Testis (tissue), 3 donors: ENCODE data around the gene CLTA. TPM values are rescaled to one million over a fixed set of nuclear protein-coding genes. Genes with fewer than 3 reads are reported as not detected.

Experiments
- DNase-seq: peaks from one replicate; pipeline ENCODE4 v3.0.0-alpha.2; 2019
- H3K27ac ChIP-seq, 2 donors: fragments of 200-600 bp; sonication (generic); one replicate each; pipeline ENCODE4 v1.5.1; 2019
- H3K27me3 ChIP-seq: fragments of 200-600 bp; sonication (generic); one replicate; pipeline ENCODE4 v1.5.1; 2019
- H3K36me3 ChIP-seq: fragments of 200-600 bp; sonication (generic); one replicate; pipeline ENCODE4 v1.5.1; 2017; ENCODE audit warnings: low read depth; ENCODE audit errors: missing control alignments
- H3K4me1 ChIP-seq: fragments of 200-600 bp; sonication (generic); one replicate; pipeline ENCODE4 v1.5.1; 2019
- H3K4me3 ChIP-seq, 2 donors: fragments of 200-600 bp; sonication (generic); one replicate each; pipeline ENCODE4 v1.5.1; 2017 to 2019
- H3K9me3 ChIP-seq: fragments of 200-600 bp; sonication (generic); one replicate; pipeline ENCODE4 v1.5.1; 2017
- CTCF ChIP-seq, 3 experiments: fragments of 450-650 bp in 2 of 3; fragments of 200-600 bp in 1 of 3; sonication (generic) in 1 of 3; IDR thresholded peaks; one replicate each; pipeline ENCODE4 v1.5.1; 2016 to 2019; ENCODE audit warnings: antibody characterized with exemption in 3 of 3, mild to moderate bottlenecking in 2 of 3, moderate library complexity in 1 of 3
- POLR2A ChIP-seq: fragments of 450-650 bp; IDR thresholded peaks from one replicate; pipeline ENCODE4 v1.6.1; 2017; ENCODE audit warnings: antibody characterized with exemption, mild to moderate bottlenecking, moderate library complexity
- WGBS, 2 donors: methylation state at CpG; one replicate each; pipeline ENCODE4 v1.1.5; 2018; 5-methylcytosine and 5-hydroxymethylcytosine counted together
- intact Hi-C: fragments of 100-400 bp; cut with DNase I; formaldehyde crosslinking; loops from one replicate; pipeline ENCODE4 v1.15.1; 2023; ENCODE audit warnings: low total_unique reads
- polyA plus RNA-seq: library from polyadenylated mRNA; stranded (reverse); fragments of 350-450 nt; fragmentation: Illumina TruSeq; extraction: RNeasy Lipid Tissue Mini Kit (QIAGEN cat#74804); gene quantifications from one replicate; pipeline ENCODE4 v1.2.3, GENCODE V29; 2014; ENCODE audit warnings: low read depth, low replicate concordance; ENCODE audit not compliant: insufficient read depth
- total RNA-seq, 2 donors: library from RNA; depleted of rRNA; stranded (reverse); fragments of >200 nt; gene quantifications; one replicate each; pipeline ENCODE4 v1.2.3, GENCODE V29; 2016

Gene CLTA
- total and polyA plus RNA-seq, 3 donors from 2014 or later = 135 to 208 (median 168) TPM

- Histone ChIP-seq H3K4me3 (no peak overlapping the region), H3K27me3 (no peaks in the 10 kb centered on the region), H3K9me3 (no peaks in the 10 kb centered on the region), H3K27ac (no peak overlapping the region), H3K36me3 (no peaks in the 10 kb centered on the region), H3K4me1 (peaks cover 17% of the 10 kb centered on the region)
- DNase-seq = no peak
- TF ChIP-seq POLR2A = no peak
- no peak for TF ChIP-seq CTCF (IDR thresholded peaks at IDR 0.05)
- 38 to 82% methylated on average over 5 to 8 of the region's 8 CpGs for WGBS, 2 donors
- intact Hi-C loops = no loop called here
Observed at GRCh38 chr9:36210722-36211121, 20.0 kb downstream of the CLTA start.

- no peak for DNase-seq
- WGBS, 2 donors = 81 to 88% methylated on average over 7 of the region's 7 CpGs
- TF ChIP-seq POLR2A = no peak
- no peaks in the 10 kb centered on the region for H3K9me3 ChIP-seq
- H3K4me1 ChIP-seq = peaks cover 17% of the 10 kb centered on the region
- no peak overlapping the region for H3K4me3 ChIP-seq
- H3K36me3 ChIP-seq = no peaks in the 10 kb centered on the region
- H3K27ac ChIP-seq = no peak overlapping the region
- intact Hi-C loops = no loop called here
- H3K27me3 ChIP-seq = no peaks in the 10 kb centered on the region
Observed at GRCh38 chr9:36211510-36211909, 20.8 kb downstream of the CLTA start.

- no peak for DNase-seq
- Histone ChIP-seq H3K4me3 (no peak overlapping the region), H3K4me1 (peaks cover 11% of the 10 kb centered on the region), H3K9me3 (no peaks in the 10 kb centered on the region), H3K27me3 (no peaks in the 10 kb centered on the region), H3K27ac (no peak overlapping the region), H3K36me3 (no peaks in the 10 kb centered on the region)
- WGBS, 2 donors = 86 to 97% methylated on average over 4 of the region's 4 CpGs
- TF ChIP-seq CTCF (IDR thresholded peaks at IDR 0.05) (no peak), POLR2A (no peak)
- intact Hi-C loops = no loop called here
Observed at GRCh38 chr9:36213387-36213786, 22.7 kb downstream of the CLTA start.

- H3K27ac ChIP-seq = no peak overlapping the region
- H3K36me3 ChIP-seq = no peaks in the 10 kb centered on the region
Observed at GRCh38 chr9:36213989-36214388, 23.3 kb downstream of the CLTA start.

GRCh38 chr9:36214571-36214970 is 23.9 kb downstream of the CLTA start:
- H3K27ac ChIP-seq = no peak overlapping the region
- no peak overlapping the region for H3K4me3 ChIP-seq
- DNase-seq = no peak
- peaks cover 11% of the 10 kb centered on the region for H3K4me1 ChIP-seq
- intact Hi-C loops = no loop called here
- H3K36me3 ChIP-seq = no peaks in the 10 kb centered on the region
- TF ChIP-seq CTCF (IDR thresholded peaks at IDR 0.05) (no peak), POLR2A (no peak)
- no peaks in the 10 kb centered on the region for H3K27me3 ChIP-seq
- H3K9me3 ChIP-seq = no peaks in the 10 kb centered on the region

More at GRCh38 chr9:36213989-36214388, 23.3 kb downstream of the CLTA start:
- Histone ChIP-seq H3K4me1 (peaks cover 11% of the 10 kb centered on the region), H3K4me3 (no peak overlapping the region), H3K9me3 (no peaks in the 10 kb centered on the region), H3K27me3 (no peaks in the 10 kb centered on the region)
- TF ChIP-seq CTCF (IDR thresholded peaks at IDR 0.05) (no peak), POLR2A (no peak)
- intact Hi-C loops = no loop called here
- no peak for DNase-seq
- 66 to 70% methylated on average over 4 of the region's 4 CpGs for WGBS, 2 donors
